Activated B cell treated with CpG ODN at 0.5 μM for 24 hours (primary cell): ENCODE data around the gene SUGCT. TPM values are rescaled to one million over a fixed set of nuclear protein-coding genes. Genes with fewer than 3 reads are reported as not detected.

Experiments
- ATAC-seq: fragments of 200-7000 bp; cut with Tn5 transposase; one replicate; pipeline ENCODE4 v1.10.0; 2021; ENCODE audit warnings: low read depth, mild to moderate bottlenecking, moderate library complexity
- CTCF ChIA-PET: fragments of 350-600 bp; sonication (Branson Sonifier 250); formaldehyde crosslinking; loops from one replicate; lab custom pipeline; 2021; ENCODE audit warnings: antibody characterized with exemption; lab: Charles Lee
- POLR2A ChIA-PET: fragments of 350-600 bp; sonication (Branson Sonifier 250); formaldehyde crosslinking; loops from one replicate; lab custom pipeline; 2021; ENCODE audit warnings: antibody characterized with exemption; lab: Charles Lee
- DNase-seq: peaks from one replicate; pipeline ENCODE4 v3.0.0; 2022
- H3K27ac Mint-ChIP-seq: one replicate; pipeline ENCODE4 v1.8.0; 2020; ENCODE audit warnings: mixed read lengths
- H3K27me3 Mint-ChIP-seq: one replicate; pipeline ENCODE4 v1.8.0; 2021; ENCODE audit warnings: mixed read lengths
- H3K36me3 Mint-ChIP-seq: one replicate; pipeline ENCODE4 v1.8.0; 2021; ENCODE audit warnings: low read depth, mixed read lengths
- H3K4me1 Mint-ChIP-seq: one replicate; pipeline ENCODE4 v1.8.0; 2021; ENCODE audit warnings: mixed read lengths
- H3K4me3 Mint-ChIP-seq: one replicate; pipeline ENCODE4 v1.8.0; 2020; ENCODE audit warnings: mild to moderate bottlenecking, mixed read lengths
- H3K9me3 Mint-ChIP-seq: one replicate; pipeline ENCODE4 v1.8.0; 2020; ENCODE audit warnings: mixed read lengths
- intact Hi-C: fragments of 100-400 bp; cut with micrococcal nuclease; formaldehyde crosslinking; loops from one replicate; pipeline ENCODE4 v1.15.1; 2024
- total RNA-seq: library from RNA; stranded (reverse); gene quantifications from 2 replicates; pipeline ENCODE4 v1.2.3, GENCODE V29; 2022
- TF ChIP-seq, protein P1 (sequence below): fragments of 200-600 bp; IDR thresholded peaks from one replicate; pipeline ENCODE4 v1.8.0; 2022; ENCODE audit warnings: antibody characterized with exemption, mild to moderate bottlenecking

SUGCT gene
- total RNA-seq, 1 donor from 2014 or later: 1.3 TPM

DNA sequence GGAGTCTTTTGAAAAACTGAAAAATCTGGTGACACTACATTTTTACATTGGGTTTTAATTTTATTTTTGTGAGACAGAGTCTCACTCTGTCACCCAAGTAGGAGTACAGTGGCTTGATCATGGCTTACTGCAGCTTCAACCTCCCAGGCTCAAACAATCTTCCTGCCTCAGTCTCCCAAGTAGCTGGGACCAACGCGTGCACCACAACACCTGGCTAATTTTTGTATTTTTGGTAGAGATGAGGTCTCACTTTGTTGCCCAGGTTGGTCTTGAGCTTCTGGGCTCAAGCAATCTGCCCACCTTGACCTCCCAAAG is 11.9 kb upstream of the SUGCT start:
- intact Hi-C loops: no loop called here
- Mint-ChIP-seq H3K36me3 (no peaks in the 10 kb centered on the region), H3K27me3 (no peaks in the 10 kb centered on the region), H3K27ac (no peak overlapping the region), H3K4me1 (peaks cover 8% of the 10 kb centered on the region), H3K4me3 (no peak overlapping the region), H3K9me3 (no peaks in the 10 kb centered on the region)
- ChIA-PET CTCF (no interaction called here), POLR2A (no interaction called here)
- TF ChIP-seq, protein P1, sequence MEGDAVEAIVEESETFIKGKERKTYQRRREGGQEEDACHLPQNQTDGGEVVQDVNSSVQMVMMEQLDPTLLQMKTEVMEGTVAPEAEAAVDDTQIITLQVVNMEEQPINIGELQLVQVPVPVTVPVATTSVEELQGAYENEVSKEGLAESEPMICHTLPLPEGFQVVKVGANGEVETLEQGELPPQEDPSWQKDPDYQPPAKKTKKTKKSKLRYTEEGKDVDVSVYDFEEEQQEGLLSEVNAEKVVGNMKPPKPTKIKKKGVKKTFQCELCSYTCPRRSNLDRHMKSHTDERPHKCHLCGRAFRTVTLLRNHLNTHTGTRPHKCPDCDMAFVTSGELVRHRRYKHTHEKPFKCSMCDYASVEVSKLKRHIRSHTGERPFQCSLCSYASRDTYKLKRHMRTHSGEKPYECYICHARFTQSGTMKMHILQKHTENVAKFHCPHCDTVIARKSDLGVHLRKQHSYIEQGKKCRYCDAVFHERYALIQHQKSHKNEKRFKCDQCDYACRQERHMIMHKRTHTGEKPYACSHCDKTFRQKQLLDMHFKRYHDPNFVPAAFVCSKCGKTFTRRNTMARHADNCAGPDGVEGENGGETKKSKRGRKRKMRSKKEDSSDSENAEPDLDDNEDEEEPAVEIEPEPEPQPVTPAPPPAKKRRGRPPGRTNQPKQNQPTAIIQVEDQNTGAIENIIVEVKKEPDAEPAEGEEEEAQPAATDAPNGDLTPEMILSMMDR: no peak
- no peak for ATAC-seq
- no peak for DNase-seq

DNA sequence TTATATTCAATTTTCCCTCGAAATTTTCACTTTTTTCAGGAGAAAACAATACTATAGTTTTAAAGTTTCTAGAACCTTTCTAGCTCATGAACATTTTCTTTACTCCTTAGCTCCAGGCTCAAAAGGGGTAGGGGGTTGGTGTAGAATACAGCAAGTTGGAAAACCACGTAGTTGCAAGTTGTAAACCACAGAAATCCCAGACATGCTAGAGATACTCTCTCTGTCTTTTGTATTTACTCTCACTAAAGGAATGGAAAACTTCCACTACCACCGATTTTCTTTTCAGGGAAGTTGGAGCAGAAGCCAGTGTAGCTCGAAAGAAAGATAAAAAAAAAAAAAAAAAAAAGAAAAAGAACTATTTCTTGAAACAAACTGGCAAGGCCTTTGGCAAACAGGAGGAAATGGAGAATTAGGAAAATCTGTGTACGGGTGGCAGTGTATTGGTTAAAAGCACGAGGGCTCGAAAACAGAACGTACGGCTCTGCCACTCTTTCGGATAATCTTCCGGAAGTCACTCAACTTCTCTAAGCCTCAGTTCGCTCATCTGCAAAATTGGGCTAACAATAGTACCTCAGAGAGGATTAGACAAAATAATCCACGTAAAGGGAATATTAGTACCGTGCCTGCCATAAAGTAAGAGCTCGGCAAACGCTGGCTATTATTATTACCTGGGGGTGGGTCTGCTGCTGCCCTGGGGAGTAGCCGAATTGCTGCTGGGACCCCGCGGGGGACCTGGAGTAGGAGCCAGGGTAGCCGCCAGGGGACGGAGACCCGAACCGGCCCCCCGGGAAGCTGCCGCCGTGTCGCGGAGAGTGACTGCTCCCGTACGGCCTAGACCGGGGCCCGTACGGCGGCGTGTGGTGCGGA is 1.0 kb upstream of the SUGCT start:
- no peak for DNase-seq
- TF ChIP-seq, protein P1: no peak
- peak; percentile 59 for ATAC-seq
- Mint-ChIP-seq H3K36me3 (peaks cover 9% of the 10 kb centered on the region), H3K27me3 (no peaks in the 10 kb centered on the region), H3K4me1 (peaks cover 44% of the 10 kb centered on the region), H3K4me3 (peak overlapping the region; percentile 97), H3K9me3 (peaks cover 5% of the 10 kb centered on the region), H3K27ac (peak overlapping the region; percentile 97)
- POLR2A ChIA-PET: interaction anchor here (0.6 to 2.9 kb wide), 10 partner anchors 16 to 1227 kb away, joined by 3 to 26 read pairs (median 4); partner anchors contain the start of gene CDK13
- intact Hi-C loops: loop anchor here (1.0 to 10.0 kb wide), 9 partner anchors 184 to 1959 kb away; partner anchors contain the start of genes INHBA, RALA, STARD3NL and VPS41
- CTCF ChIA-PET: interaction anchor here (1.0 to 1.7 kb wide), 7 partner anchors 9 to 1571 kb away, joined by 3 to 6 read pairs (median 3); no protein-coding TSS in a partner anchor

DNA sequence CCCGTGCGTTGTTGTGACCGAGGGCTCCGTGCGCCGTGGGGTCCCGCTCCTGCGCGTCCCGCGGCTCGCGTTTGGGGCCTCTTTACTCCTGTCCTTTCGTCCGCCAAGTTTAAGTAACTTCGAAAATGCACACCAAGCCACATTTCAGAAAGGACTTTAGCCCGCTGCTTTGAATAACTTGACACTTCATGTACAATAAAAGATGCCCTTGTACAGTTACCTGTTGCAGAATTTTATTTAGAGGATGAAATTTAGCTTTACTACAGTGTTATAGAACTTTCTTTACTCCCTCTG is 459 bp downstream of the SUGCT start:
- Mint-ChIP-seq H3K27ac (peak overlapping the region; percentile 59), H3K9me3 (peaks cover 5% of the 10 kb centered on the region), H3K27me3 (no peaks in the 10 kb centered on the region), H3K4me1 (peaks cover 32% of the 10 kb centered on the region), H3K36me3 (peaks cover 9% of the 10 kb centered on the region), H3K4me3 (peak overlapping the region; percentile 97)
- CTCF ChIA-PET: interaction anchor here (0.8 to 1.7 kb wide), 9 partner anchors 10 to 1570 kb away, joined by 3 to 6 read pairs (median 3); partner anchors contain the start of gene CDK13
- no peak for DNase-seq
- no peak for ATAC-seq
- intact Hi-C loops: loop anchor here (10.0 kb wide), 2 partner anchors 1570 to 1960 kb away; partner anchors contain the start of genes INHBA and STARD3NL
- TF ChIP-seq, protein P1: no peak
- POLR2A ChIA-PET: interaction anchor here (0.7 to 2.9 kb wide), 5 partner anchors 186 to 511 kb away, joined by 3 to 26 read pairs (median 4); partner anchors contain the start of gene CDK13

DNA sequence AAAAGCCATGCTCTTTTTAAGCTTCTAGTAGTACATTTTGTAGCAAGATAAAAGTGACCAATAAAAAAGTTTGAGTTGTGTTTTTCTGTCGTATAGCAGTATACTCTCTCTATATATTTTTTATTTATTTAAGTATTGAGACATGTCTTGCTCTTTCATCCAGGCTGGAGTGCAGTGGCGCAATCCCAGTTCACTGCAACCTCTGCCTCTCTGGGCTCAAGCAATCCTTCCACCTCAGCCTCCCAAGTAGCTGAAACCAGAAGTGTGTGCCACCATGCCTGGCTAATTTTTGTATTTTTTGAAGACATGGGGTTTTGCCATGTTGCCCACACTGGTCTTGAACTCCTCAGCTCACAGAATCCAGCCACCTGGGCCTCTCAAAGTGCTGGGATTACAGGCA is 2.8 kb downstream of the SUGCT start:
- H3K9me3 Mint-ChIP-seq: peaks cover 5% of the 10 kb centered on the region
- POLR2A ChIA-PET: no interaction called here

More for the DNA sequence above, 2.8 kb downstream of the SUGCT start:
- peaks cover 5% of the 10 kb centered on the region for H3K36me3 Mint-ChIP-seq
- peaks cover 17% of the 10 kb centered on the region for H3K4me1 Mint-ChIP-seq
- intact Hi-C loops: loop anchor here (10.0 kb wide), 2 partner anchors 1567 to 1963 kb away; partner anchors contain the start of genes INHBA and STARD3NL
- CTCF ChIA-PET: no interaction called here
- no peak for ATAC-seq
- TF ChIP-seq, protein P1: no peak
- no peak overlapping the region for H3K4me3 Mint-ChIP-seq
- H3K27me3 Mint-ChIP-seq: no peaks in the 10 kb centered on the region
- H3K27ac Mint-ChIP-seq: no peak overlapping the region
- no peak for DNase-seq
